H1 (cell line): Measurements from ENCODE around the gene RMND5A.

Experiments used
- CTCF ChIP-seq, 3 experiments: IDR thresholded peaks; 1 replicate in 2 of 3; 2 replicates in 1 of 3; pipeline versions ENCODE4 v1.5.1 to v1.6.1; 2011; ENCODE audit warnings: low read length in 3 of 3, mild to moderate bottlenecking in 3 of 3, inconsistent platforms in 2 of 3, low read depth in 1 of 3, moderate library complexity in 1 of 3; ENCODE audit not compliant: insufficient read depth in 1 of 3; ENCODE audit errors: control extremely low read depth in 1 of 3
- HDAC6 ChIP-seq: IDR thresholded peaks from one replicate; pipeline ENCODE4 v1.7.1; 2012; ENCODE audit warnings: low read depth, mild to moderate bottlenecking, inconsistent platforms, low read length, moderate library complexity
- MAX ChIP-seq: IDR thresholded peaks from 2 replicates; pipeline ENCODE4 v1.6.1; 2012; ENCODE audit warnings: inconsistent platforms
- SP1 ChIP-seq: IDR thresholded peaks from 2 replicates; pipeline ENCODE4 v1.6.1; 2011; ENCODE audit warnings: low read depth, low read length

- TF ChIP-seq MAX (no peak), CTCF (IDR thresholded peaks at IDR 0.05; ENCODE audit: control extremely low read depth in 1 of 3, insufficient read depth in 1 of 3, low read depth in 1 of 3, low read length in 3 of 3) (no peak), HDAC6 (no peak), SP1 (no peak)
Observed at GRCh38 chr2:86821306-86821705, 101.2 kb downstream of the RMND5A start.
